ENCODE measurements around the gene AP5B1. TPM values are rescaled to one million over a fixed set of nuclear protein-coding genes. Genes with fewer than 3 reads are reported as not detected.
"Not testable (repeated sequence)": the region's sequence is repeated elsewhere in the genome, so short reads cannot be mapped to it uniquely, and the experiment has no call there.

AP5B1 gene
- total RNA-seq, 1 experiment from 2014 or later = 13.6 TPM

GRCh38 chr11:65767806-65768205, 13.0 kb downstream of the AP5B1 start:
- DNase-seq (ENCODE audit: low read depth) = peak; percentile 27

GRCh38 chr11:65767406-65767805, 13.4 kb downstream of the AP5B1 start:
- DNase-seq (ENCODE audit: low read depth) = no peak

GRCh38 chr11:65766535-65766934, 14.2 kb downstream of the AP5B1 start:
- DNase-seq (ENCODE audit: low read depth) = no peak

- DNase-seq (ENCODE audit: low read depth) = no peak
Observed at GRCh38 chr11:65764434-65764833, 16.3 kb downstream of the AP5B1 start.

DNA sequence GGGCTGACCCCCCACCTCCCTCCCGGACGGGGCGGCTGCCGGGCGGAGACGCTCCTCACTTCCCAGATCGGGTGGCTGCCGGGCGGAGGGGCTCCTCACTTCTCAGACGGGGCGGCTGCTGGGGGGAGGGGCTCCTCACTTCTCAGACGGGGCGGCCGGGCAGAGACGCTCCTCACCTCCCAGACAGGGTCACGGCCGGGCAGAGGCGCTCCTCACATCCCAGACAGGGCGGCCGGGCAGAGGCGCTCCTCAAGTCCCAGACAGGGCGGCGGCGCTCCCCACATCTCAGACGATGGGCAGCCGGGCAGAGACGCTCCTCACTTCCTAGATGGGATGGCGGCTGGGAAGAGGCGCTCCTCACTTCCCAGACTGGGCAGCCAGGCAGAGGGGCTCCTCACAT, 18.0 kb downstream of the AP5B1 start:
- not testable (repeated sequence) for DNase-seq (ENCODE audit: low read depth)

DNA sequence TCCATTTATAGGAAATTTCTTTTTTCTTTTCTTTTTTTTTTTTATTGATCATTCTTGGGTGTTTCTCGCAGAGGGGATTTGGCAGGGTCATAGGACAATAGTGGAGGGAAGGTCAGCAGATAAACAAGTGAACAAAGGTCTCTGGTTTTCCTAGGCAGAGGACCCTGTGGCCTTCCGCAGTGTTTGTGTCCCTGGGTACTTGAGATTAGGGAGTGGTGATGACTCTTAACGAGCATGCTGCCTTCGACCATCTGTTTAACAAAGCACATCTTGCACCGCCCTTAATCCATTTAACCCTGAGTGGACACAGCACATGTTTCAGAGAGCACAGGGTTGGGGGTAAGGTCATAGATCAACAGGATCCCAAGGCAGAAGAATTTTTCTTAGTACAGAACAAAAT, 18.6 kb downstream of the AP5B1 start:
- not testable (repeated sequence) for DNase-seq (ENCODE audit: low read depth)

DNA sequence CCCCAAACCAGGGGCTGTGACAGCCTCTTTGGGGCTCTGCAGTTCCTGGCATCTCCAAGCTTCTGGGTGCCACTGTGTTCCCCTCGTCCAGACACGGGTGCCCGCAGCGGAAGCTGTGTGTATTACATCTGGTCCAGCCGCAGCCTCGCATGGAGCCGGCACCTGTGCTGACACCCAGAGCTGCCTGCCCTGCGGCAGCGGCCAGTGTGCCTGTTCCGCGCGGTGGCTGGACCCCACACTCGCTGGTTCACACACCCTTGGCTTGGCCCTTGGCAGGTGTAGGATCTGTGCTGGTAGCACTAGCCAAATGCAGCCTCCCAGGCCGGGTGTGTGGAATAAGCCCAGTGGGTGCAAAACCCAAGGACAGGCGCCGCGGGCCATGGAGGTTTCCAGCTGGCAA, 35.7 kb downstream of the AP5B1 start:
- DNase-seq (ENCODE audit: low read depth) = no peak

- no peak for DNase-seq (ENCODE audit: low read depth)
Observed at GRCh38 chr11:65744699-65745042, 36.1 kb downstream of the AP5B1 start.

GRCh38 chr11:65744026-65744698, 36.6 kb downstream of the AP5B1 start:
- DNase-seq (ENCODE audit: low read depth) = peak; percentile 68

- DNase-seq (ENCODE audit: low read depth) = no peak
Observed at GRCh38 chr11:65743681-65744025, 37.1 kb downstream of the AP5B1 start.

DNA sequence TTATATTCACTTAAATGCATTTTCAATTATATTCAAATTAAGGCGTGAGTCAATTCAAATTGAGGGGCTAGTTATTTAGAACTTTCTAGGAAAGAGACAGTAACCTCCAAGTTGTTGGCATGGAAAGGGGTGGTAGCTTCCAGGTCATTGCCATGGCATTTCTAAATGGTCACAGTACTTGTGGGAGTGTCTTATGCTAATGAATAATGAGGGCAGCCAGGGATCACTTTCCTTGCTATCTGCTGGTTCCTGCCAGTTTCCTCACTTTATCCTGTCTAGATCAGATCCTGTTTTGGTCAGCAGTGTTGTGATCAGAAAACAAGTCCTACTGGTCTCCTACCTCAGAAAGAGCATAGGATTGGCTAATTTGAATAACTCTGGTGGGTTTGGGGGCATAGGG, 38.4 kb downstream of the AP5B1 start:
- no peak for DNase-seq (ENCODE audit: low read depth)

GRCh38 chr11:65741185-65741584, 39.6 kb downstream of the AP5B1 start:
- no peak for DNase-seq (ENCODE audit: low read depth)

GRCh38 chr11:65739022-65739421, 41.8 kb downstream of the AP5B1 start:
- DNase-seq (ENCODE audit: low read depth) = no peak

DNA sequence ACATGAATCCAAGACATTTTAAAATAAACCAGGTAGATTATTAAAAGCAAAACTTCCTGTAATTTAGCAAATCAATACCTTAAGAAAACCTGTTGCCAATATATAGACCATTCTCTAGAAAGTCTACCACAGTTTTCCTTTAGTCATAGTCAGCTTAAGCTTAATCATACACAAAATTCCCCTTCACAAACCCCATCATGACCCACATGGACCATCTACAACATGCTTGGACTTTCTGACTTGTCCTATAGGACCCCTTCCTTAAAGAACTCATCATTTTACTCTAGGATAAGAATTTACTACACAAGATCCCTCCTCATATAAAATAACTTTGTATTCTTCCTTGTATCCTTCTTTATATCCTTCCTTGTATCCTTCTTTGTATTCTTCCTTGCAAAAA, 44.0 kb downstream of the AP5B1 start:
- DNase-seq (ENCODE audit: low read depth) = no peak

GRCh38 chr11:65735111-65735510, 45.7 kb downstream of the AP5B1 start:
- DNase-seq (ENCODE audit: low read depth) = not testable (repeated sequence)

GRCh38 chr11:65730461-65730860, 50.3 kb downstream of the AP5B1 start:
- no peak for DNase-seq (ENCODE audit: low read depth)

DNA sequence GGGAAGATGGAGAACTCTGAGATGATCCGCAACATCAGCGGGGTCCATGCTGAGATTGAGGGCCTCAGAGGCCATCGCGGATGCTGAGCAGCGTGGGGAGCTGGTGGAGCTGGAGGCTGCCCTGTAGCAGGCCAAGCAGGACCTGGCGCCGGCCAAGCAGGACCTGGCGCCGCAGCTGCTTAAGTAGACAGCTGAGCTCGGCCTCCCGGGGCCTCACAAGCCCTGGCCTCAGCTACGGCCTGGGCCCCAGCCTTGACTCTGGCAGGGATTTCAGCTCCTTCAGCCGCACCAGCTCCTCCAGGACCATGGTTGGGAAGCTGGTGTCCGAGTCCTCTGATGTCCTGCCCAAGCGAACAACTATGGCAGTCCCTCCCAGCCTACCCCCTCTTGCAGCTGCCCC, 52.9 kb downstream of the AP5B1 start:
- DNase-seq (ENCODE audit: low read depth) = no peak

GRCh38 chr11:65726660-65727059, 54.1 kb downstream of the AP5B1 start:
- DNase-seq (ENCODE audit: low read depth) = no peak

Other genes starting within 250 kb of the AP5B1 start
- gene LTBP3, start 222.6 kb downstream of the AP5B1 start, total RNA-seq (2014; rRNA removed; shearing (Covaris generic)) = 6.2 and 6.5 TPM in 2 replicates
- gene ZNRD2, start 210.5 kb downstream of the AP5B1 start, total RNA-seq (2014; rRNA removed; shearing (Covaris generic)) = 137 and 145 TPM in 2 replicates
- 34.6 and 45.1 TPM in 2 replicates for gene FAM89B, start 208.4 kb downstream of the AP5B1 start, total RNA-seq (2014; rRNA removed; shearing (Covaris generic))
- gene EHBP1L1, start 204.9 kb downstream of the AP5B1 start, total RNA-seq (2014; rRNA removed; shearing (Covaris generic)) = 65.5 and 74.4 TPM in 2 replicates
- gene KCNK7, start 185.2 kb downstream of the AP5B1 start, total RNA-seq (2014; rRNA removed; shearing (Covaris generic)) = not detected in 2 replicates
- gene MAP3K11, start 166.8 kb downstream of the AP5B1 start, total RNA-seq (2014; rRNA removed; shearing (Covaris generic)) = 43.7 and 60.3 TPM in 2 replicates
- 41.8 and 53.5 TPM in 2 replicates for gene PCNX3, start 165.2 kb downstream of the AP5B1 start, total RNA-seq (2014; rRNA removed; shearing (Covaris generic))
- gene SIPA1, start 142.9 kb downstream of the AP5B1 start, total RNA-seq (2014; rRNA removed; shearing (Covaris generic)) = 19.2 and 21.7 TPM in 2 replicates
- 31.7 and 55.4 TPM in 2 replicates for gene RELA, start 118.1 kb downstream of the AP5B1 start, total RNA-seq (2014; rRNA removed; shearing (Covaris generic))
- gene KAT5, start 68.7 kb downstream of the AP5B1 start, total RNA-seq (2014; rRNA removed; shearing (Covaris generic)) = 64.0 and 80.6 TPM in 2 replicates
- 29.8 and 39.7 TPM in 2 replicates for gene RNASEH2C, start 60.2 kb downstream of the AP5B1 start, total RNA-seq (2014; rRNA removed; shearing (Covaris generic))
- gene OVOL1, start 6.1 kb upstream of the AP5B1 start, total RNA-seq (2014; rRNA removed; shearing (Covaris generic)) = not detected in 2 replicates
- not detected in 2 replicates for gene SNX32, start 53.0 kb upstream of the AP5B1 start, total RNA-seq (2014; rRNA removed; shearing (Covaris generic))
- 2,329 and 2,647 TPM in 2 replicates for gene CFL1, start 77.2 kb upstream of the AP5B1 start, total RNA-seq (2014; rRNA removed; shearing (Covaris generic))
- 62.4 and 64.9 TPM in 2 replicates for gene MUS81, start 79.5 kb upstream of the AP5B1 start, total RNA-seq (2014; rRNA removed; shearing (Covaris generic))
- gene EFEMP2, start 91.8 kb upstream of the AP5B1 start, total RNA-seq (2014; rRNA removed; shearing (Covaris generic)) = 27.9 and 32.0 TPM in 2 replicates
- gene CTSW, start 98.9 kb upstream of the AP5B1 start, total RNA-seq (2014; rRNA removed; shearing (Covaris generic)) = 0.24 and 0.57 TPM in 2 replicates
- gene FIBP, start 107.5 kb upstream of the AP5B1 start, total RNA-seq (2014; rRNA removed; shearing (Covaris generic)) = 187 and 232 TPM in 2 replicates
- 135 and 146 TPM in 2 replicates for gene CCDC85B, start 109.7 kb upstream of the AP5B1 start, total RNA-seq (2014; rRNA removed; shearing (Covaris generic))
- 236 and 374 TPM in 2 replicates for gene FOSL1, start 119.4 kb upstream of the AP5B1 start, total RNA-seq (2014; rRNA removed; shearing (Covaris generic))
- 44.0 and 64.7 TPM in 2 replicates for gene C11orf68, start 138.1 kb upstream of the AP5B1 start, total RNA-seq (2014; rRNA removed; shearing (Covaris generic))
- gene DRAP1, start 138.4 kb upstream of the AP5B1 start, total RNA-seq (2014; rRNA removed; shearing (Covaris generic)) = 355 and 356 TPM in 2 replicates
- 0.05 TPM in 1 of 2 replicates, not detected in the other for gene TSGA10IP, start 164.5 kb upstream of the AP5B1 start, total RNA-seq (2014; rRNA removed; shearing (Covaris generic))
- gene SART1, start 180.8 kb upstream of the AP5B1 start, total RNA-seq (2014; rRNA removed; shearing (Covaris generic)) = 86.4 and 112 TPM in 2 replicates
- gene EIF1AD, start 221.2 kb upstream of the AP5B1 start, total RNA-seq (2014; rRNA removed; shearing (Covaris generic)) = 45.8 and 57.5 TPM in 2 replicates
- gene BANF1, start 221.5 kb upstream of the AP5B1 start, total RNA-seq (2014; rRNA removed; shearing (Covaris generic)) = 99.1 and 153 TPM in 2 replicates
- not detected in 2 replicates for gene CST6, start 231.0 kb upstream of the AP5B1 start, total RNA-seq (2014; rRNA removed; shearing (Covaris generic))
- 10.0 and 13.7 TPM in 2 replicates for gene CATSPER1, start 245.5 kb upstream of the AP5B1 start, total RNA-seq (2014; rRNA removed; shearing (Covaris generic))